K562 (cell line): ENCODE results near the gene SPDL1. TPM values are rescaled to one million over a fixed set of nuclear protein-coding genes. Genes with fewer than 3 reads are reported as not detected.
A peak's percentile ranks its signal among the peaks of the same experiment; 100 is the strongest.

Experiments used
- CBX5 ChIP-seq: IDR thresholded peaks from 2 replicates; pipeline ENCODE4 v1.6.1; 2014; ENCODE audit warnings: low read depth, borderline replicate concordance
- CC2D1A ChIP-seq: fragments of 450-650 bp; IDR thresholded peaks from 2 replicates; pipeline ENCODE4 v1.6.1; 2017; ENCODE audit warnings: mild to moderate bottlenecking
- CHD1 ChIP-seq: fragments of 200-600 bp; sonication (generic); IDR thresholded peaks from one replicate; pipeline ENCODE4 v1.6.1; 2012; ENCODE audit warnings: mild to moderate bottlenecking, moderate library complexity, low read length, inconsistent platforms
- CREB5 ChIP-seq: fragments of 250-450 bp; sonication (Bioruptor Pico); IDR thresholded peaks from 2 replicates; pipeline ENCODE4 v1.5.0; 2020; ENCODE audit warnings: mild to moderate bottlenecking
- EP300 ChIP-seq: IDR thresholded peaks from 2 replicates; pipeline ENCODE4 v1.6.1; 2012; ENCODE audit warnings: low read length, improper control_type of control experiment
- EZH2 ChIP-seq: IDR thresholded peaks from 2 replicates; pipeline ENCODE4 v1.6.1; 2012; ENCODE audit warnings: low read depth, mild to moderate bottlenecking, inconsistent platforms, low read length, borderline replicate concordance
- FOXP1 ChIP-seq: sonication (generic); formaldehyde crosslinking; IDR thresholded peaks from 2 replicates; pipeline ENCODE4 v1.8.0; 2022; ENCODE audit warnings: mild to moderate bottlenecking, missing genetic modification reagents
- GATAD2B ChIP-seq: fragments of 450-650 bp; IDR thresholded peaks from 2 replicates; pipeline ENCODE4 v1.6.1; 2017; ENCODE audit warnings: mild to moderate bottlenecking, borderline replicate concordance
- MAFK ChIP-seq: IDR thresholded peaks from 2 replicates; pipeline ENCODE4 v1.6.1; 2011; ENCODE audit warnings: low read length, improper control_type of control experiment
- NFE2 ChIP-seq: IDR thresholded peaks from 2 replicates; pipeline ENCODE4 v1.6.1; 2014; ENCODE audit warnings: antibody characterized with exemption, low read depth
- RNF2 ChIP-seq: sonication (generic); IDR thresholded peaks from 2 replicates; pipeline ENCODE4 v1.6.1; 2016
- SMAD3 ChIP-seq: fragments of 450-650 bp; formaldehyde crosslinking; conservative IDR thresholded peaks from 2 replicates; pipeline ENCODE4 v1.4.0; 2020; ENCODE audit warnings: mild to moderate bottlenecking
- SRF ChIP-seq, 2 experiments: fragments of 250-450, 450-650 bp in 1 of 2; sonication (Bioruptor Pico) in 1 of 2; sonication (generic) in 1 of 2; formaldehyde crosslinking; IDR thresholded peaks; 2 replicates each; pipeline versions ENCODE4 v1.5.0 to v1.5.1; 2020 to 2022; ENCODE audit warnings: mild to moderate bottlenecking in 1 of 2, missing genetic modification reagents in 1 of 2
- TSHZ1 ChIP-seq: fragments of 250-450 bp; sonication (Bioruptor Pico); IDR thresholded peaks from 2 replicates; pipeline ENCODE4 v1.4.0; 2020; ENCODE audit warnings: mild to moderate bottlenecking, moderate library complexity
- ZBTB12 ChIP-seq: fragments of 250-450 bp; sonication (Bioruptor Pico); IDR thresholded peaks from 2 replicates; pipeline ENCODE4 v1.4.0; 2020
- ZC3H11A ChIP-seq: IDR thresholded peaks from 2 replicates; pipeline ENCODE4 v1.6.1; 2012; ENCODE audit warnings: low read depth, low read length, improper control_type of control experiment
- ZNF143 ChIP-seq: sonication (generic); formaldehyde crosslinking; IDR thresholded peaks from 2 replicates; pipeline ENCODE4 v1.9.0; 2022; ENCODE audit warnings: mild to moderate bottlenecking, missing genetic modification reagents
- ZNF76 ChIP-seq: fragments of 250-450 bp; sonication (Bioruptor Pico); IDR thresholded peaks from 2 replicates; pipeline ENCODE4 v1.4.0; 2020; ENCODE audit warnings: mild to moderate bottlenecking, moderate library complexity, borderline replicate concordance
- ZSCAN32 ChIP-seq: fragments of 450-650 bp; formaldehyde crosslinking; IDR thresholded peaks from 2 replicates; pipeline ENCODE4 v1.4.0; 2020; ENCODE audit warnings: mild to moderate bottlenecking, moderate library complexity
- polyA plus RNA-seq, 8 experiments: library from polyadenylated mRNA; depleted of rRNA in 4 of 8; stranded (reverse) in 5 of 8; unstranded in 3 of 8; fragments of >200 nt; fragmentation: Nextera tagmentation in 2 of 8; fragmentation: Illumina TruSeq in 1 of 8; extraction: Ambion mirVana in 2 of 8; extraction: Trizol in 1 of 8; gene quantifications; 2 replicates each; pipeline versions ENCODE4 v1.2.1 to v1.2.3, GENCODE V29; 2011 to 2014; ENCODE audit warnings: inconsistent platforms in 1 of 8, missing spikeins in 1 of 8
- total RNA-seq, 7 experiments: library from RNA; depleted of rRNA in 6 of 7; stranded (reverse); fragments of >200 nt in 6 of 7; fragmentation: Illumina TruSeq in 2 of 7; extraction: Trizol in 2 of 7; gene quantifications; 2 replicates each; pipeline versions ENCODE4 v1.2.1 to v1.2.3, GENCODE V29; 2011 to 2021; ENCODE audit warnings: low replicate concordance in 1 of 7
- TF ChIP-seq, protein P1 (sequence below): fragments of 450-650 bp; formaldehyde crosslinking; IDR thresholded peaks from 2 replicates; pipeline ENCODE4 v1.4.0; 2020; ENCODE audit warnings: mild to moderate bottlenecking, moderate library complexity

The SPDL1 gene
- total and polyA plus RNA-seq, 9 of the 15 experiments (the other 6 are each of a cell fraction or from before 2014, with no cell fraction given): 32.4 to 59.6 (median 49.0) TPM

- TF ChIP-seq, protein P1, sequence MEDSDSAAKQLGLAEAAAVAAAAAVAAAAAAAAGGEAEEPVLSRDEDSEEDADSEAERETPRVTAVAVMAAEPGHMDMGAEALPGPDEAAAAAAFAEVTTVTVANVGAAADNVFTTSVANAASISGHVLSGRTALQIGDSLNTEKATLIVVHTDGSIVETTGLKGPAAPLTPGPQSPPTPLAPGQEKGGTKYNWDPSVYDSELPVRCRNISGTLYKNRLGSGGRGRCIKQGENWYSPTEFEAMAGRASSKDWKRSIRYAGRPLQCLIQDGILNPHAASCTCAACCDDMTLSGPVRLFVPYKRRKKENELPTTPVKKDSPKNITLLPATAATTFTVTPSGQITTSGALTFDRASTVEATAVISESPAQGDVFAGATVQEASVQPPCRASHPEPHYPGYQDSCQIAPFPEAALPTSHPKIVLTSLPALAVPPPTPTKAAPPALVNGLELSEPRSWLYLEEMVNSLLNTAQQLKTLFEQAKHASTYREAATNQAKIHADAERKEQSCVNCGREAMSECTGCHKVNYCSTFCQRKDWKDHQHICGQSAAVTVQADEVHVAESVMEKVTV (CRISPR knock-in tag): no peak
- TF ChIP-seq SRF (CRISPR knock-in tag; IDR thresholded peaks at IDR 0.05) (no peak), NFE2 (no peak), ZSCAN32 (CRISPR knock-in tag) (no peak), SMAD3 (CRISPR knock-in tag) (no peak), TSHZ1 (no peak), EZH2 (no peak), CREB5 (CRISPR knock-in tag) (no peak), CBX5 (no peak), ZBTB12 (CRISPR knock-in tag) (no peak), GATAD2B (no peak), EP300 (no peak), MAFK (no peak), CHD1 (no peak), FOXP1 (CRISPR knock-in tag) (no peak), ZC3H11A (no peak), RNF2 (no peak), ZNF143 (no peak), ZNF76 (CRISPR knock-in tag) (no peak), CC2D1A (peak; percentile 56; the same call in 1 of the 2 replicates)
Measured at GRCh38 chr5:169583424-169584220, at the start of gene SPDL1 (continued).
